Heart left ventricle (tissue), 16 donors: Measurements from ENCODE around the gene SH2D1B. TPM values are rescaled to one million over a fixed set of nuclear protein-coding genes. Genes with fewer than 3 reads are reported as not detected.
A peak's percentile ranks its signal among the peaks of the same experiment; 100 is the strongest.

Experiments
- ATAC-seq, 4 donors: fragments of 200-7000 bp; cut with Tn5 transposase; one replicate each; pipeline ENCODE4 v1.9.1; 2020 to 2022; ENCODE audit warnings: moderate library complexity in 4 of 4, mild to moderate bottlenecking in 3 of 4, moderate number of reproducible peaks in 1 of 4
- DNase-seq, 5 donors: peaks; one replicate each; pipeline ENCODE4 v3.0.0-alpha.2; 2020
- H3K27ac ChIP-seq, 12 donors: fragments of 200-600 bp; sonication (generic) in 4 of 12; one replicate each; pipeline versions ENCODE4 v1.5.0 to v1.8.0; 2016 to 2022; ENCODE audit warnings: mild to moderate bottlenecking in 2 of 12
- H3K27me3 ChIP-seq, 9 donors: fragments of 200-600 bp; sonication (generic) in 2 of 9; one replicate each; pipeline versions ENCODE4 v1.5.1 to v1.8.0; 2016 to 2022; ENCODE audit warnings: mild to moderate bottlenecking in 3 of 9
- H3K36me3 ChIP-seq, 9 donors: fragments of 200-600 bp; sonication (generic) in 2 of 9; one replicate each; pipeline versions ENCODE4 v1.5.0 to v1.8.0; 2018 to 2022; ENCODE audit warnings: mild to moderate bottlenecking in 2 of 9
- H3K4me1 ChIP-seq, 12 donors: fragments of 200-600 bp; sonication (generic) in 4 of 12; one replicate each; pipeline versions ENCODE4 v1.5.0 to v1.8.0; 2016 to 2022; ENCODE audit warnings: mild to moderate bottlenecking in 3 of 12
- H3K4me3 ChIP-seq, 12 donors: fragments of 200-600 bp; sonication (generic) in 4 of 12; one replicate each; pipeline versions ENCODE4 v1.5.0 to v1.8.0; 2017 to 2022; ENCODE audit warnings: mild to moderate bottlenecking in 9 of 12, moderate library complexity in 4 of 12
- H3K9me3 ChIP-seq, 12 donors: fragments of 200-600 bp; sonication (generic) in 4 of 12; one replicate each; pipeline versions ENCODE4 v1.5.0 to v1.8.0; 2016 to 2022; ENCODE audit warnings: mild to moderate bottlenecking in 1 of 12
- CTCF ChIP-seq, 12 donors: fragments of 200-600 bp; sonication (generic) in 4 of 12; IDR thresholded peaks; one replicate each; pipeline versions ENCODE4 v1.5.0 to v1.8.0; 2018 to 2022; ENCODE audit warnings: antibody characterized with exemption in 12 of 12, mild to moderate bottlenecking in 5 of 12
- POLR2A ChIP-seq, 2 donors: fragments of 450-650 bp; IDR thresholded peaks; one replicate each; pipeline ENCODE4 v1.6.1; 2017; ENCODE audit warnings: antibody characterized with exemption in 2 of 2, mild to moderate bottlenecking in 2 of 2, moderate library complexity in 2 of 2
- WGBS, 4 donors: extraction: QIAGEN DNeasy Blood & Tissue Kit in 2 of 4; methylation state at CpG; one replicate each; pipeline versions ENCODE4 v1.1.5 to v1.1.7; 2013 to 2018; 5-methylcytosine and 5-hydroxymethylcytosine counted together
- intact Hi-C, 10 donors: fragments of 100-400 bp; cut with DNase I; formaldehyde crosslinking; loops; one replicate each; pipeline versions ENCODE4 v1.11.1 to v1.14.2; 2022
- polyA plus RNA-seq, 2 donors: library from polyadenylated mRNA; stranded (reverse); fragments of 200-250 nt; gene quantifications; one replicate each; pipeline ENCODE4 v1.2.3, GENCODE V29; 2013
- total RNA-seq, 9 donors: library from RNA; depleted of rRNA in 2 of 9; stranded (reverse); fragments of >200 nt in 2 of 9; fragmentation: NEBNext Ultra II Directional in 3 of 9; extraction: Animal tissue kit (Norgen Biotek cat#: 25700) in 3 of 9; gene quantifications; one replicate each; pipeline versions ENCODE4 v1.1.0 to v1.2.4, GENCODE V29; 2016 to 2023
- donor health status: ischemic (EF 13 %, LVEDD 7.1; RV severe dilation, severe dysfunction).
- donor health status: healthy with polysubstance abuse.
- donor health status: DM: no; HTN: yes; CAD: no.
- donor health status: DM: no; HTN: no; CAD: no.
- donor health status: ischemic (EF 25% LVEDD 6.9; RV normal size, moderate dysfunction).
- donor health status: ischemic (EF 25% LVEDD 5.7; RV mildly dilated, moderate dysfunction).
- donor health status: healthy.
- donor health status: DM: yes; HTN: yes; CAD: no.
- donor health status: ischemic (EF 35%, LVEDD 5.7; RV mildly dilated, moderate dysfunction).
- donor health status: nonischemic (EF 11% LVEDD 7.7; RV severe dilation, severe dysfunction).
- donor health status: DM: yes; HTN: yes; CAD: no.
- donor health status: PGD.
- donor health status: ischemic (EF 29% LVEDD 5.4; RV normal size, mild dysfunction).
- donor health status: nonischemic (EF 23%, LVEDD 6.1; RV moderate dilation, normal function).

SH2D1B gene
- total and polyA plus RNA-seq, 11 donors: 0.11 to 1.1 (median 0.35) TPM; not detected in 7

- Histone ChIP-seq H3K27ac (no peak overlapping the region), H3K27me3 (no peaks in the 10 kb centered on the region), H3K4me3 (no peak overlapping the region), H3K4me1 (peaks cover 0 to 3% (median 0%) of the 10 kb centered on the region in 12 donors), H3K36me3 (peaks cover 0 to 7% (median 0%) of the 10 kb centered on the region in 9 donors), H3K9me3 (no peaks in the 10 kb centered on the region)
- intact Hi-C loops: no loop called here
- ATAC-seq (no peak), DNase-seq (no peak)
- TF ChIP-seq CTCF (IDR thresholded peaks at IDR 0.05) (no peak), POLR2A (IDR thresholded peaks at IDR 0.05) (no peak)
- 92 to 94% (median 92%) methylated on average over 10 of the region's 10 CpGs for WGBS, 4 donors
These were observed 52.3 kb downstream of the SH2D1B start for GRCh38 chr1:162359523-162360236.

- TF ChIP-seq CTCF (IDR thresholded peaks at IDR 0.05): no peak
- no peak for TF ChIP-seq POLR2A (IDR thresholded peaks at IDR 0.05)
- peak in 2 of 4 donors; percentile 38 to 70 for ATAC-seq
- H3K27me3 ChIP-seq: no peaks in the 10 kb centered on the region
- H3K4me1 ChIP-seq: peaks cover 0 to 4% (median 0%) of the 10 kb centered on the region in 12 donors
- intact Hi-C loops: no loop called here
- H3K9me3 ChIP-seq: no peaks in the 10 kb centered on the region
- DNase-seq: no peak
- no peak overlapping the region for H3K27ac ChIP-seq
- H3K36me3 ChIP-seq: peaks cover 0 to 7% (median 0%) of the 10 kb centered on the region in 9 donors
- no peak overlapping the region for H3K4me3 ChIP-seq
- WGBS, 4 donors: 56 to 72% (median 60%) methylated on average over 1 of the region's 1 CpG
These were observed 53.0 kb downstream of the SH2D1B start for GRCh38 chr1:162358928-162359327.

GRCh38 chr1:162357681-162358266 lies 54.2 kb downstream of the SH2D1B start:
- no peak for DNase-seq
- H3K4me3 ChIP-seq: no peak overlapping the region
- no peak overlapping the region for H3K27ac ChIP-seq
- WGBS, 4 donors: 55 to 74% (median 67%) methylated on average over 4 to 5 of the region's 5 CpGs
- intact Hi-C loops: no loop called here
- peaks cover 0 to 7% (median 0%) of the 10 kb centered on the region in 9 donors for H3K36me3 ChIP-seq
- H3K27me3 ChIP-seq: no peaks in the 10 kb centered on the region
- H3K9me3 ChIP-seq: no peaks in the 10 kb centered on the region
- ATAC-seq: no peak
- no peak for TF ChIP-seq POLR2A (IDR thresholded peaks at IDR 0.05)
- TF ChIP-seq CTCF (IDR thresholded peaks at IDR 0.05): peak in 9 of 12 donors; percentile 6 to 49 (median 23)
- peaks cover 0 to 8% (median 0%) of the 10 kb centered on the region in 12 donors for H3K4me1 ChIP-seq

- ATAC-seq (no peak), DNase-seq (no peak)
- H3K4me3 ChIP-seq: no peak overlapping the region
- no peak overlapping the region for H3K27ac ChIP-seq
- H3K36me3 ChIP-seq: peaks cover 0 to 7% (median 0%) of the 10 kb centered on the region in 9 donors
- H3K4me1 ChIP-seq: peaks cover 0 to 15% (median 0%) of the 10 kb centered on the region in 12 donors
- 74 to 88% (median 79%) methylated on average over 5 of the region's 5 CpGs for WGBS, 4 donors
- intact Hi-C loops: loop anchor here in 1 of 10 donors (5.0 kb wide), 1 partner anchor 51 kb away; no protein-coding TSS in a partner anchor
- H3K27me3 ChIP-seq: no peaks in the 10 kb centered on the region
- TF ChIP-seq CTCF (IDR thresholded peaks at IDR 0.05): no peak
- no peak for TF ChIP-seq POLR2A (IDR thresholded peaks at IDR 0.05)
- no peaks in the 10 kb centered on the region for H3K9me3 ChIP-seq
These were observed 58.2 kb downstream of the SH2D1B start for GRCh38 chr1:162353702-162354101.
